GM21526 (cell line): Measurements from ENCODE around the gene HLA-DPA1.

Experiments used
- ATAC-seq: cut with Tn5 transposase; IDR thresholded peaks from one replicate; pipeline ENCODE4 v1.9.1; 2021; ENCODE audit warnings: moderate library complexity; ENCODE audit not compliant: unreplicated experiment, low FRiP score

The HLA-DPA1 gene

GRCh38 chr6:33091957-33092356 is 18.5 kb upstream of the HLA-DPA1 start:
- ATAC-seq: no peak

GRCh38 chr6:33088931-33089620 is 15.6 kb upstream of the HLA-DPA1 start:
- ATAC-seq: no peak

GRCh38 chr6:33088258-33088930 is 14.9 kb upstream of the HLA-DPA1 start:
- ATAC-seq: no peak

- ATAC-seq: no peak
These were observed 12.2 kb upstream of the HLA-DPA1 start for GRCh38 chr6:33085627-33086026.

GRCh38 chr6:33082702-33083101 is 9.3 kb upstream of the HLA-DPA1 start:
- ATAC-seq: no peak

GRCh38 chr6:33081098-33081824 is 7.8 kb upstream of the HLA-DPA1 start:
- ATAC-seq: no peak

- ATAC-seq: no peak
These were observed 7.0 kb upstream of the HLA-DPA1 start for GRCh38 chr6:33080127-33081089.

GRCh38 chr6:33079580-33079979 is 6.1 kb upstream of the HLA-DPA1 start:
- no peak for ATAC-seq

- no peak for ATAC-seq
These were observed 5.6 kb upstream of the HLA-DPA1 start for GRCh38 chr6:33078919-33079521.

- no peak for ATAC-seq
These were observed 5.0 kb upstream of the HLA-DPA1 start for GRCh38 chr6:33078442-33078841.

- no peak for ATAC-seq
These were observed 4.5 kb upstream of the HLA-DPA1 start for GRCh38 chr6:33077908-33078307.

- no peak for ATAC-seq
These were observed 3.0 kb upstream of the HLA-DPA1 start for GRCh38 chr6:33076406-33076934.

GRCh38 chr6:33075568-33076405 is 2.3 kb upstream of the HLA-DPA1 start, which contains the start of gene HLA-DPB1:
HLA-DPB1 (plus strand) TSS chr6:33075990; CDS start chr6:33076042, 52 bp downstream.
- peak; percentile 62 for ATAC-seq

- ATAC-seq: peak; percentile 12
These were observed 1.7 kb upstream of the HLA-DPA1 start for GRCh38 chr6:33075208-33075567.

- ATAC-seq: no peak
These were observed 845 bp downstream of the HLA-DPA1 start for GRCh38 chr6:33072508-33073100.

GRCh38 chr6:33071569-33071968 is 1.9 kb downstream of the HLA-DPA1 start:
- no peak for ATAC-seq

- no peak for ATAC-seq
These were observed 2.5 kb downstream of the HLA-DPA1 start for GRCh38 chr6:33070909-33071308.

- no peak for ATAC-seq
These were observed 4.3 kb downstream of the HLA-DPA1 start for GRCh38 chr6:33069021-33069738.
